H1 (cell line): ENCODE data around the gene ZNF394. TPM values are rescaled to one million over a fixed set of nuclear protein-coding genes. Genes with fewer than 3 reads are reported as not detected.

Source experiments
- CTCF ChIA-PET: fragments of 300-600 bp; sonication (Branson Sonifier 250); formaldehyde crosslinking; loops from one replicate; lab custom pipeline; 2021; ENCODE audit not compliant: partially characterized antibody; lab: Charles Lee
- POLR2A ChIA-PET: fragments of 300-600 bp; sonication (Branson Sonifier 250); formaldehyde crosslinking; loops from one replicate; lab custom pipeline; 2021; ENCODE audit warnings: inconsistent platforms; ENCODE audit not compliant: partially characterized antibody; lab: Charles Lee
- DNase-seq, 2 experiments: peaks; one replicate each; pipeline versions ENCODE4 v3.0.0 to v3.0.0-alpha.2; 2010 to 2022; ENCODE audit warnings: low spot score in 2 of 2, low read depth in 1 of 2, mixed read lengths in 1 of 2
- FAIRE-seq: peaks from 2 replicates; lab custom pipeline; 2011; peaks lifted over from hg19 to GRCh38; lab: Jason Lieb, UNC
- H2AFZ ChIP-seq: 2 replicates; pipeline ENCODE4 v1.8.1; 2012; ENCODE audit warnings: low read length, inconsistent platforms
- H2AK5ac ChIP-seq: 2 replicates; pipeline ENCODE4 v1.6.1; 2013; ENCODE audit warnings: low read depth, low read length
- H2BK120ac ChIP-seq: replicated peaks from 2 replicates; pipeline ENCODE3; 2013; ENCODE audit warnings: low read depth, low read length, inconsistent platforms
- H2BK12ac ChIP-seq: 2 replicates; pipeline ENCODE4 v1.6.1; 2013; ENCODE audit warnings: low read depth, low read length
- H2BK15ac ChIP-seq: 2 replicates; pipeline ENCODE4 v1.6.1; 2013; ENCODE audit warnings: low read length
- H2BK20ac ChIP-seq: 2 replicates; pipeline ENCODE4 v1.6.1; 2013; ENCODE audit warnings: low read length
- H2BK5ac ChIP-seq: 2 replicates; pipeline ENCODE4 v1.6.1; 2013; ENCODE audit warnings: low read depth, low read length
- H3K14ac ChIP-seq: 2 replicates; pipeline ENCODE4 v1.6.1; 2013; ENCODE audit warnings: inconsistent platforms; ENCODE audit not compliant: insufficient read length
- H3K18ac ChIP-seq: 2 replicates; pipeline ENCODE4 v1.6.1; 2013; ENCODE audit warnings: low read length; ENCODE audit errors: extremely low read depth
- H3K23ac ChIP-seq: 2 replicates; pipeline ENCODE4 v1.6.1; 2013; ENCODE audit warnings: inconsistent platforms; ENCODE audit not compliant: insufficient read length
- H3K23me2 ChIP-seq: 2 replicates; pipeline ENCODE4 v1.6.1; 2013; ENCODE audit warnings: low read depth, low read length
- H3K27ac ChIP-seq: 2 replicates; pipeline ENCODE4 v1.6.1; 2011; ENCODE audit warnings: low read depth, low read length, inconsistent platforms
- H3K27me3 ChIP-seq, 4 experiments: replicated peaks in 1 of 4; 1 replicate in 1 of 4; 2 replicates in 3 of 4; pipeline versions ENCODE4 v1.6.1 to v1.8.1; 2011 to 2013; ENCODE audit warnings: low read length in 3 of 4, mild to moderate bottlenecking in 3 of 4, inconsistent platforms in 2 of 4, mixed read lengths in 2 of 4, moderate library complexity in 1 of 4; ENCODE audit not compliant: control insufficient read depth in 3 of 4, insufficient read depth in 3 of 4; ENCODE audit errors: extremely low read depth in 1 of 4
- H3K36me3 ChIP-seq, 4 experiments: 2 replicates each; pipeline versions ENCODE4 v1.6.1 to v1.8.1; 2011 to 2013; ENCODE audit warnings: mild to moderate bottlenecking in 4 of 4, low read length in 3 of 4, moderate library complexity in 2 of 4, control low read depth in 1 of 4, inconsistent platforms in 1 of 4; ENCODE audit not compliant: insufficient read depth in 4 of 4, control insufficient read depth in 2 of 4
- H3K4ac ChIP-seq: replicated peaks from 2 replicates; pipeline ENCODE3; 2013; ENCODE audit warnings: low read length, low read depth, mixed read lengths, inconsistent platforms; ENCODE audit not compliant: insufficient read length
- H3K4me1 ChIP-seq, 4 experiments: replicated peaks in 1 of 4; 1 replicate in 1 of 4; 2 replicates in 3 of 4; pipeline versions ENCODE4 v1.6.1 to v1.8.1; 2011 to 2013; ENCODE audit warnings: low read length in 3 of 4, inconsistent platforms in 2 of 4, mixed read lengths in 1 of 4; ENCODE audit not compliant: insufficient read depth in 4 of 4, control insufficient read depth in 3 of 4
- H3K4me2 ChIP-seq, 2 experiments: 2 replicates each; pipeline versions ENCODE4 v1.6.1 to v1.8.1; 2011 to 2013; ENCODE audit warnings: low read depth in 2 of 2, low read length in 2 of 2, control low read depth in 1 of 2, inconsistent platforms in 1 of 2, mild to moderate bottlenecking in 1 of 2; ENCODE audit not compliant: insufficient read depth in 1 of 2
- H3K4me3 ChIP-seq, 4 experiments: fragments of 200-600, 300-600 bp in 1 of 4; sonication (generic), shearing (Covaris generic), sonication (Bioruptor Twin) in 1 of 4; 2 replicates each; pipeline versions ENCODE4 v1.5.1 to v1.8.1; 2011 to 2016; ENCODE audit warnings: low read length in 4 of 4, low read depth in 3 of 4, control low read depth in 2 of 4, inconsistent platforms in 2 of 4, mild to moderate bottlenecking in 2 of 4, mixed read lengths in 1 of 4, moderate library complexity in 1 of 4; ENCODE audit not compliant: insufficient read depth in 2 of 4; ENCODE audit errors: extremely low read depth in 1 of 4
- H3K56ac ChIP-seq: replicated peaks from 2 replicates; pipeline ENCODE3; 2013; ENCODE audit warnings: low read depth, mild to moderate bottlenecking, mixed read lengths, low read length, inconsistent platforms; ENCODE audit not compliant: insufficient read length
- H3K79me1 ChIP-seq: 2 replicates; pipeline ENCODE4 v1.6.1; 2013; ENCODE audit warnings: low read depth, low read length, control low read depth
- H3K79me2 ChIP-seq, 2 experiments: 2 replicates each; pipeline versions ENCODE4 v1.6.1 to v1.8.1; 2012 to 2013; ENCODE audit warnings: low read length in 2 of 2, mild to moderate bottlenecking in 2 of 2, inconsistent platforms in 1 of 2; ENCODE audit not compliant: insufficient read depth in 2 of 2, control insufficient read depth in 1 of 2
- H3K9ac ChIP-seq, 4 experiments: replicated peaks in 1 of 4; 1 replicate in 1 of 4; 2 replicates in 3 of 4; pipeline versions ENCODE4 v1.6.1 to v1.8.1; 2011 to 2013; ENCODE audit warnings: low read depth in 3 of 4, low read length in 3 of 4, control low read depth in 2 of 4, mild to moderate bottlenecking in 2 of 4, moderate library complexity in 2 of 4, inconsistent platforms in 1 of 4; ENCODE audit errors: extremely low read depth in 1 of 4
- H3K9me3 ChIP-seq, 2 experiments: 2 replicates each; pipeline versions ENCODE4 v1.6.1 to v1.8.1; 2012 to 2013; ENCODE audit warnings: mild to moderate bottlenecking in 2 of 2, moderate library complexity in 2 of 2, control low read depth in 1 of 2, inconsistent platforms in 1 of 2, low read depth in 1 of 2, low read length in 1 of 2, mixed read lengths in 1 of 2; ENCODE audit not compliant: insufficient read depth in 2 of 2
- H4K20me1 ChIP-seq, 2 experiments: replicated peaks in 1 of 2; 2 replicates each; pipeline versions ENCODE3 to v1.8.1; 2011 to 2013; ENCODE audit warnings: inconsistent platforms in 2 of 2, low read length in 2 of 2, mild to moderate bottlenecking in 1 of 2; ENCODE audit not compliant: insufficient read depth in 2 of 2, control insufficient read depth in 1 of 2
- H4K5ac ChIP-seq: 2 replicates; pipeline ENCODE4 v1.6.1; 2013; ENCODE audit warnings: low read length, low read depth, mixed read lengths, inconsistent platforms; ENCODE audit not compliant: insufficient read length
- H4K8ac ChIP-seq: 2 replicates; pipeline ENCODE4 v1.8.0; 2013; ENCODE audit warnings: mild to moderate bottlenecking, moderate library complexity, low read length, inconsistent platforms; ENCODE audit not compliant: insufficient read depth; ENCODE audit errors: extremely low read depth
- H4K91ac ChIP-seq: replicated peaks from 2 replicates; pipeline ENCODE3; 2013; ENCODE audit warnings: low read length, mixed read lengths, inconsistent platforms; ENCODE audit not compliant: insufficient read length
- CEBPB ChIP-seq: IDR thresholded peaks from 2 replicates; pipeline ENCODE4 v1.6.1; 2012; ENCODE audit warnings: low read depth, low read length
- CHD1 ChIP-seq: IDR thresholded peaks from 2 replicates; pipeline ENCODE4 v1.6.1; 2012; ENCODE audit warnings: low read depth, low read length, improper control_type of control experiment
- EGR1 ChIP-seq: IDR thresholded peaks from 2 replicates; pipeline ENCODE4 v1.6.1; 2011; ENCODE audit warnings: low read depth, low read length, borderline replicate concordance
- JUN ChIP-seq: IDR thresholded peaks from 2 replicates; pipeline ENCODE4 v1.6.1; 2011; ENCODE audit warnings: low read depth, mild to moderate bottlenecking, improper control_type of control experiment, low read length
- KDM4A ChIP-seq: IDR thresholded peaks from one replicate; pipeline ENCODE4 v1.7.1; 2012; ENCODE audit warnings: low read depth, mild to moderate bottlenecking, moderate library complexity, low read length, inconsistent platforms; ENCODE audit not compliant: severe bottlenecking
- TBP ChIP-seq: IDR thresholded peaks from 2 replicates; pipeline ENCODE4 v1.6.1; 2011; ENCODE audit warnings: low read depth, low read length, improper control_type of control experiment
- WGBS, 2 experiments: shearing (Covaris generic) in 1 of 2; methylation state at CpG; one replicate each; pipeline versions ENCODE4 v1.1.6 to v1.1.7; 2013 to 2015; ENCODE audit warnings: low lambda C conversion rate in 2 of 2, mixed read lengths in 2 of 2, inconsistent platforms in 1 of 2, low coverage in 1 of 2, missing lambda C conversion rate in 1 of 2; ENCODE audit not compliant: insufficient replicate concordance in 2 of 2, insufficient coverage in 1 of 2, insufficient read length in 1 of 2; ENCODE audit errors: extremely low coverage in 1 of 2, missing lambda C conversion rate in 1 of 2; 5-methylcytosine and 5-hydroxymethylcytosine counted together
- polyA plus RNA-seq, 7 experiments: library from polyadenylated mRNA; depleted of rRNA in 3 of 7; stranded (reverse) in 5 of 7; unstranded in 2 of 7; fragments of >200 nt in 5 of 7; fragments of 200-250 nt in 2 of 7; gene quantifications; 1 replicate in 5 of 7; 2 replicates in 1 of 7; 4 replicates in 1 of 7; pipeline versions ENCODE4 v1.2.1 to v1.2.3, GENCODE V29; 2011 to 2013; ENCODE audit warnings: missing spikeins in 2 of 7, mixed read lengths in 2 of 7
- total RNA-seq: library from RNA; stranded (reverse); fragmentation: NEBNext Ultra II Directional; extraction: Animal tissue kit (Norgen Biotek cat#: 25700); gene quantifications from 2 replicates; pipeline ENCODE4 v1.2.1, GENCODE V29; 2021
- TF ChIP-seq, protein P1 (sequence below): IDR thresholded peaks from 2 replicates; pipeline ENCODE4 v1.6.1; 2011; ENCODE audit warnings: low read depth, mild to moderate bottlenecking, low read length; ENCODE audit not compliant: insufficient read depth
- TF ChIP-seq, protein P2 (sequence below): IDR thresholded peaks from 2 replicates; pipeline ENCODE4 v1.6.1; 2012; ENCODE audit warnings: low read length, inconsistent platforms

ZNF394 gene
- total and polyA plus RNA-seq, 2 of the 8 experiments (the other 6 are each of a cell fraction or from before 2014, with no cell fraction given): 6.6 to 19.3 TPM

DNA sequence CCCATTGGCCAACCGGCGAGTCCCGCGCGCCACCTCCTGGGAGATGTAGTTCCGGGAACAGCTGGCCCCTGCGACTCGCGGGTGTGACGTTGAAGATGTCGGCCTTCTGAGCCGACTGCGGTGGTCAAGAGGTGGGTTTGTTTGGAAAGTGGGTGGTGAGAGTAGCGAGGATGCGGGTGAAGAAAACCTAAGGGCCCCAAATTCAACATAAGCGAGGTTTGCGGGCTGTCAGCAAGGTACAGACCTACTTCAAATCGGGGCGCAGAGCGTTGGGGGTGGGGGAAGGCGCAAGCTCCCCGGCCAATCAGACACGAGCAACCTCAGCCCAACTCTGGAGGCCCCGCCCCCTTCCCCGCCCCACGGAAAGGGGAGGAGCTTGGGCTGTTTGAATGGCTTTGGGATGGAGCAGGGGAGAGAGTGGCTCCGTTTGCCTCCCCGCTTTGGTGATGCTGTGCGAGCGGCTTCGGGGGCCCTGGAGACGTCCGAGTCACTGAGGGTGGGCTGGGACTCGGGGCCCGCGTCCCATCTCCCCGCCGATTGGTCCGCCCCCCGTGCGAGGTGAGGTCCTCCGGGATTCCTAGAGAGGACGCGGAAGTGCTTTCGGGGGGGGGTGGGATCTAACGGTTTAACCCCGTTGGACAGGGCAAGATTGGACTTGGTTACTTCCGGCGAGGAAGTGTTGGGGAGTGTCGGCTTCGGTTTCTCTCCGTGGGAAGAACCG lies 4.7 kb upstream of the ZNF394 start, which contains the start of gene ZKSCAN5:
TSS of gene ZKSCAN5 (plus strand) at position 60 of the 721 bp plus-strand sequence. CDS start 1,383 bp downstream, outside the sequence.
- CTCF ChIA-PET: interaction anchor here (0.8 to 1.1 kb wide), 2 partner anchors 13 to 111 kb away, joined by 3 to 4 read pairs; no protein-coding TSS in a partner anchor
- H2AFZ ChIP-seq: peak within 1 kb of the TSS; percentile 99
- FAIRE-seq: no peak
- TF ChIP-seq, protein P1, sequence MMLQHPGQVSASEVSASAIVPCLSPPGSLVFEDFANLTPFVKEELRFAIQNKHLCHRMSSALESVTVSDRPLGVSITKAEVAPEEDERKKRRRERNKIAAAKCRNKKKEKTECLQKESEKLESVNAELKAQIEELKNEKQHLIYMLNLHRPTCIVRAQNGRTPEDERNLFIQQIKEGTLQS: no peak
- TF ChIP-seq JUN (no peak), CHD1 (no peak), EGR1 (peak; percentile 97), CEBPB (no peak), KDM4A (peak; percentile 82), TBP (peak; percentile 94)
- TF ChIP-seq, protein P2, sequence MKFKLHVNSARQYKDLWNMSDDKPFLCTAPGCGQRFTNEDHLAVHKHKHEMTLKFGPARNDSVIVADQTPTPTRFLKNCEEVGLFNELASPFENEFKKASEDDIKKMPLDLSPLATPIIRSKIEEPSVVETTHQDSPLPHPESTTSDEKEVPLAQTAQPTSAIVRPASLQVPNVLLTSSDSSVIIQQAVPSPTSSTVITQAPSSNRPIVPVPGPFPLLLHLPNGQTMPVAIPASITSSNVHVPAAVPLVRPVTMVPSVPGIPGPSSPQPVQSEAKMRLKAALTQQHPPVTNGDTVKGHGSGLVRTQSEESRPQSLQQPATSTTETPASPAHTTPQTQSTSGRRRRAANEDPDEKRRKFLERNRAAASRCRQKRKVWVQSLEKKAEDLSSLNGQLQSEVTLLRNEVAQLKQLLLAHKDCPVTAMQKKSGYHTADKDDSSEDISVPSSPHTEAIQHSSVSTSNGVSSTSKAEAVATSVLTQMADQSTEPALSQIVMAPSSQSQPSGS: no peak

More for the DNA sequence above, 4.7 kb upstream of the ZNF394 start, which contains the start of gene ZKSCAN5:
- 0 out of 2 replicates have a peak within 1 kb of the TSS, but pooled peaks have one; percentile 39 for H2BK12ac ChIP-seq
- no peaks in the 10 kb centered on the region; a peak in 1 of 8 replicates for H3K36me3 ChIP-seq
- H3K14ac ChIP-seq: no peak within 1 kb of the TSS
- H3K9me3 ChIP-seq: no peaks in the 10 kb centered on the region
- no peaks in the 10 kb centered on the region for H4K20me1 ChIP-seq
- peak within 1 kb of the TSS; percentile 62 to 75 for H3K4me2 ChIP-seq
- H2BK15ac ChIP-seq: peak within 1 kb of the TSS; percentile 98; the same call in 1 of the 2 replicates
- H4K5ac ChIP-seq: peak within 1 kb of the TSS; percentile 98
- no peak within 1 kb of the TSS for H2AK5ac ChIP-seq
- H3K79me2 ChIP-seq: peaks cover 0 to 27% of the 10 kb centered on the region in 2 experiments; a peak in 3 of 4 replicates
- WGBS, 2 experiments: 1% methylated on average over 36 of the region's 53 CpGs; no CpG with 5 or more reads in 1 of the 2 experiments
- H3K23ac ChIP-seq: no peak within 1 kb of the TSS
- peak within 1 kb of the TSS; percentile 89 for H3K27ac ChIP-seq
- no peak within 1 kb of the TSS for H3K4ac ChIP-seq
- H3K27me3 ChIP-seq: no peaks in the 10 kb centered on the region
- H3K4me1 ChIP-seq: peaks cover 0 to 7% (median 4%) of the 10 kb centered on the region in 4 experiments; a peak in 5 of 7 replicates
- H3K56ac ChIP-seq: peak within 1 kb of the TSS; percentile 97
- POLR2A ChIA-PET: interaction anchor here (0.8 to 3.2 kb wide), 16 partner anchors 10 to 96 kb away, joined by 3 to 26 read pairs (median 6); partner anchors contain the start of genes ATP5MF, BUD31, FAM200A and PDAP1
- H2BK20ac ChIP-seq: no peak within 1 kb of the TSS
- H4K8ac ChIP-seq: peak within 1 kb of the TSS; percentile 96
- no peaks in the 10 kb centered on the region for H3K79me1 ChIP-seq
- DNase-seq: peak; percentile 82 to 99
- H2BK5ac ChIP-seq: peak within 1 kb of the TSS; percentile 96
- peak within 1 kb of the TSS; percentile 98; the same call in 1 of the 2 replicates for H3K18ac ChIP-seq
- peak within 1 kb of the TSS; percentile 89 to 97 (median 94) for H3K4me3 ChIP-seq
- H2BK120ac ChIP-seq: no peak within 1 kb of the TSS
- peak within 1 kb of the TSS; percentile 97 for H4K91ac ChIP-seq
- peak within 1 kb of the TSS; percentile 65 to 92 (median 80) for H3K9ac ChIP-seq
- H3K23me2 ChIP-seq: peaks cover 2% of the 10 kb centered on the region; the same call in 1 of the 2 replicates
